Heart right ventricle (tissue), 16 donors: ENCODE results near the gene ZNF750. TPM values are rescaled to one million over a fixed set of nuclear protein-coding genes. Genes with fewer than 3 reads are reported as not detected.

Experiments used
- ATAC-seq, 8 donors: fragments of 200-7000 bp; cut with Tn5 transposase; one replicate each; pipeline ENCODE4 v1.9.1; 2020; ENCODE audit warnings: mild to moderate bottlenecking in 8 of 8, moderate library complexity in 8 of 8, moderate number of reproducible peaks in 1 of 8
- DNase-seq, 2 donors: peaks; one replicate each; pipeline ENCODE4 v3.0.0-alpha.2; 2020
- H3K27ac ChIP-seq, 10 donors: fragments of 200-600 bp; sonication (generic) in 2 of 10; one replicate each; pipeline versions ENCODE4 v1.5.0 to v1.8.0; 2020 to 2022; ENCODE audit warnings: mild to moderate bottlenecking in 3 of 10
- H3K27me3 ChIP-seq, 7 donors: fragments of 200-600 bp; one replicate each; pipeline ENCODE4 v1.8.0; 2021 to 2022; ENCODE audit warnings: mild to moderate bottlenecking in 2 of 7
- H3K36me3 ChIP-seq, 9 donors: fragments of 200-600 bp; sonication (generic) in 1 of 9; one replicate each; pipeline versions ENCODE4 v1.5.0 to v1.8.0; 2020 to 2022; ENCODE audit warnings: mild to moderate bottlenecking in 2 of 9
- H3K4me1 ChIP-seq, 9 donors: fragments of 200-600 bp; sonication (generic) in 1 of 9; one replicate each; pipeline versions ENCODE4 v1.5.0 to v1.8.0; 2020 to 2022; ENCODE audit warnings: mild to moderate bottlenecking in 4 of 9
- H3K4me3 ChIP-seq, 10 donors: fragments of 200-600 bp; sonication (generic) in 2 of 10; one replicate each; pipeline versions ENCODE4 v1.5.0 to v1.8.0; 2020 to 2022; ENCODE audit warnings: mild to moderate bottlenecking in 7 of 10, moderate library complexity in 2 of 10
- H3K9me3 ChIP-seq, 11 donors: fragments of 200-600 bp in 10 of 11; sonication (generic) in 2 of 11; one replicate each; pipeline versions ENCODE4 v1.5.0 to v1.8.0; 2013 to 2022; ENCODE audit warnings: mild to moderate bottlenecking in 2 of 11, control low read depth in 1 of 11, moderate library complexity in 1 of 11
- CTCF ChIP-seq, 9 donors: fragments of 200-600 bp; sonication (generic) in 2 of 9; IDR thresholded peaks; one replicate each; pipeline versions ENCODE4 v1.5.0 to v1.8.0; 2021 to 2022; ENCODE audit warnings: antibody characterized with exemption in 9 of 9, mild to moderate bottlenecking in 5 of 9, moderate library complexity in 1 of 9
- WGBS, 2 donors: extraction: QIAGEN DNeasy Blood & Tissue Kit; methylation state at CpG; one replicate each; pipeline ENCODE4 v1.1.7; 2013; ENCODE audit warnings: inconsistent platforms in 1 of 2; 5-methylcytosine and 5-hydroxymethylcytosine counted together
- intact Hi-C, 10 donors: fragments of 100-400 bp; cut with DNase I; formaldehyde crosslinking; loops; one replicate each; pipeline versions ENCODE4 v1.11.1 to v1.14.2; 2022
- polyA plus RNA-seq, 2 donors: library from polyadenylated mRNA; stranded (reverse); fragments of 200-250 nt; gene quantifications; one replicate each; pipeline ENCODE4 v1.2.3, GENCODE V29; 2013
- total RNA-seq, 10 donors: library from RNA; stranded (reverse); fragmentation: NEBNext Ultra II Directional in 3 of 10; extraction: Animal tissue kit (Norgen Biotek cat#: 25700) in 3 of 10; gene quantifications; one replicate each; pipeline versions ENCODE4 v1.2.1 to v1.2.4, GENCODE V29; 2021 to 2023
- donor health status: Arrhythmogenic right ventricular cardiomyopathy.
- donor health status: ischemic (EF 13 %, LVEDD 7.1; RV severe dilation, severe dysfunction).
- donor health status: healthy with polysubstance abuse.
- donor health status: DM: no; HTN: yes; CAD: no.
- donor health status: DM: no; HTN: no; CAD: no.
- donor health status: ischemic (EF 25% LVEDD 6.9; RV normal size, moderate dysfunction).
- donor health status: ischemic (EF 25% LVEDD 5.7; RV mildly dilated, moderate dysfunction).
- donor health status: healthy.
- donor health status: DM: yes; HTN: yes; CAD: no.
- donor health status: Ischemic cardiomyopathy.
- donor health status: ischemic (EF 35%, LVEDD 5.7; RV mildly dilated, moderate dysfunction).
- donor health status: nonischemic (EF 11% LVEDD 7.7; RV severe dilation, severe dysfunction).
- donor health status: DM: yes; HTN: yes; CAD: no.
- donor health status: PGD.
- donor health status: ischemic (EF 29% LVEDD 5.4; RV normal size, mild dysfunction).
- donor health status: nonischemic (EF 23%, LVEDD 6.1; RV moderate dilation, normal function).

ZNF750 gene
- total and polyA plus RNA-seq, 12 donors, result 0.11 to 0.20 (median 0.15) TPM; not detected in 7

GRCh38 chr17:82869536-82869935 lies 29.7 kb upstream of the ZNF750 start:
- H3K9me3 ChIP-seq, result no peaks in the 10 kb centered on the region
- intact Hi-C loops, result loop anchor here in 1 of 10 donors (10.0 kb wide), 1 partner anchor 45 kb away; no protein-coding TSS in a partner anchor
- WGBS, 2 donors, result 86 to 89% methylated on average over 11 of the region's 11 CpGs
- H3K27ac ChIP-seq, result peak overlapping the region in 4 of 10 donors; percentile 9 to 64 (median 58)
- H3K4me1 ChIP-seq, result peaks cover 14 to 76% (median 50%) of the 10 kb centered on the region in 9 donors
- no peak for ATAC-seq
- H3K36me3 ChIP-seq, result peaks cover 0 to 43% (median 13%) of the 10 kb centered on the region in 9 donors
- no peak for DNase-seq
- H3K4me3 ChIP-seq, result no peak overlapping the region
- TF ChIP-seq CTCF (IDR thresholded peaks at IDR 0.05), result no peak
- no peaks in the 10 kb centered on the region for H3K27me3 ChIP-seq

GRCh38 chr17:82868715-82869131 lies 28.9 kb upstream of the ZNF750 start:
- intact Hi-C loops, result loop anchor here in 1 of 10 donors (10.0 kb wide), 1 partner anchor 46 kb away; no protein-coding TSS in a partner anchor
- no peak for TF ChIP-seq CTCF (IDR thresholded peaks at IDR 0.05)
- no peak overlapping the region for H3K27ac ChIP-seq
- ATAC-seq, result no peak
- WGBS, 2 donors, result 90 to 95% methylated on average over 21 of the region's 21 CpGs
- no peaks in the 10 kb centered on the region for H3K27me3 ChIP-seq
- H3K9me3 ChIP-seq, result no peaks in the 10 kb centered on the region
- no peak for DNase-seq
- H3K4me3 ChIP-seq, result no peak overlapping the region
- peaks cover 0 to 41% (median 13%) of the 10 kb centered on the region in 9 donors for H3K36me3 ChIP-seq
- H3K4me1 ChIP-seq, result peaks cover 18 to 82% (median 58%) of the 10 kb centered on the region in 9 donors

- peaks cover 0 to 36% (median 13%) of the 10 kb centered on the region in 9 donors for H3K36me3 ChIP-seq
- DNase-seq, result no peak
- H3K4me1 ChIP-seq, result peaks cover 18 to 80% (median 65%) of the 10 kb centered on the region in 9 donors
- no peak overlapping the region for H3K4me3 ChIP-seq
- 96 to 97% methylated on average over 17 to 18 of the region's 18 CpGs for WGBS, 2 donors
- intact Hi-C loops, result loop anchor here in 1 of 10 donors (10.0 kb wide), 1 partner anchor 47 kb away; no protein-coding TSS in a partner anchor
- no peaks in the 10 kb centered on the region for H3K9me3 ChIP-seq
- ATAC-seq, result no peak
- H3K27me3 ChIP-seq, result no peaks in the 10 kb centered on the region
- no peak for TF ChIP-seq CTCF (IDR thresholded peaks at IDR 0.05)
- H3K27ac ChIP-seq, result no peak overlapping the region
Observed at GRCh38 chr17:82867763-82868325, 28.0 kb upstream of the ZNF750 start.

- peaks cover 0 to 26% (median 13%) of the 10 kb centered on the region in 9 donors for H3K36me3 ChIP-seq
- H3K9me3 ChIP-seq, result no peaks in the 10 kb centered on the region
- ATAC-seq (peak; percentile 32 to 74 (median 62)), DNase-seq (peak in 1 of 2 donors; percentile 55)
- WGBS, 2 donors, result 47 to 61% methylated on average over 11 of the region's 11 CpGs
- no peaks in the 10 kb centered on the region for H3K27me3 ChIP-seq
- TF ChIP-seq CTCF (IDR thresholded peaks at IDR 0.05), result no peak
- no peak overlapping the region for H3K4me3 ChIP-seq
- intact Hi-C loops, result loop anchor here in 1 of 10 donors (10.0 kb wide), 1 partner anchor 48 kb away; no protein-coding TSS in a partner anchor
- H3K27ac ChIP-seq, result peak overlapping the region in 8 of 10 donors; percentile 32 to 82 (median 54)
- peaks cover 15 to 68% (median 61%) of the 10 kb centered on the region in 9 donors for H3K4me1 ChIP-seq
Observed at GRCh38 chr17:82866590-82867191, 26.9 kb upstream of the ZNF750 start.
